Stimulated activated CD8-positive, alpha-beta memory T cell treated with anti-CD3 and anti-CD28 coated beads, Interleukin-2, amount 100 ng/mL, for 48 hours (primary cell): ENCODE measurements around the gene LZIC.

Experiments
- DNase-seq, 2 donors: peaks; one replicate each; pipeline ENCODE4 v3.0.0-alpha.2; 2020; ENCODE audit warnings: low read depth in 2 of 2

The LZIC gene

GRCh38 chr1:9886092-9886742 is 57.0 kb downstream of the LZIC start:
- DNase-seq, result no peak

- no peak for DNase-seq
Observed at GRCh38 chr1:9884805-9885204, 58.4 kb downstream of the LZIC start.

GRCh38 chr1:9883585-9884449 is 59.4 kb downstream of the LZIC start:
- DNase-seq, result no peak

- DNase-seq, result no peak
Observed at GRCh38 chr1:9882945-9883303, 60.3 kb downstream of the LZIC start.

GRCh38 chr1:9882296-9882944 is 60.8 kb downstream of the LZIC start:
- no peak for DNase-seq

- DNase-seq, result no peak
Observed at GRCh38 chr1:9881838-9882249, 61.3 kb downstream of the LZIC start.
